Activated T-cell treated with anti-CD3 and anti-CD28 coated beads for 4 hours (primary cell): ENCODE measurements around the gene PBX4.
"Not testable (repeated sequence)": the region's sequence is repeated elsewhere in the genome, so short reads cannot be mapped to it uniquely, and the experiment has no call there.

Source experiments
- DNase-seq: peaks from one replicate; pipeline ENCODE4 v3.0.0-alpha.2; 2020

The PBX4 gene

DNA sequence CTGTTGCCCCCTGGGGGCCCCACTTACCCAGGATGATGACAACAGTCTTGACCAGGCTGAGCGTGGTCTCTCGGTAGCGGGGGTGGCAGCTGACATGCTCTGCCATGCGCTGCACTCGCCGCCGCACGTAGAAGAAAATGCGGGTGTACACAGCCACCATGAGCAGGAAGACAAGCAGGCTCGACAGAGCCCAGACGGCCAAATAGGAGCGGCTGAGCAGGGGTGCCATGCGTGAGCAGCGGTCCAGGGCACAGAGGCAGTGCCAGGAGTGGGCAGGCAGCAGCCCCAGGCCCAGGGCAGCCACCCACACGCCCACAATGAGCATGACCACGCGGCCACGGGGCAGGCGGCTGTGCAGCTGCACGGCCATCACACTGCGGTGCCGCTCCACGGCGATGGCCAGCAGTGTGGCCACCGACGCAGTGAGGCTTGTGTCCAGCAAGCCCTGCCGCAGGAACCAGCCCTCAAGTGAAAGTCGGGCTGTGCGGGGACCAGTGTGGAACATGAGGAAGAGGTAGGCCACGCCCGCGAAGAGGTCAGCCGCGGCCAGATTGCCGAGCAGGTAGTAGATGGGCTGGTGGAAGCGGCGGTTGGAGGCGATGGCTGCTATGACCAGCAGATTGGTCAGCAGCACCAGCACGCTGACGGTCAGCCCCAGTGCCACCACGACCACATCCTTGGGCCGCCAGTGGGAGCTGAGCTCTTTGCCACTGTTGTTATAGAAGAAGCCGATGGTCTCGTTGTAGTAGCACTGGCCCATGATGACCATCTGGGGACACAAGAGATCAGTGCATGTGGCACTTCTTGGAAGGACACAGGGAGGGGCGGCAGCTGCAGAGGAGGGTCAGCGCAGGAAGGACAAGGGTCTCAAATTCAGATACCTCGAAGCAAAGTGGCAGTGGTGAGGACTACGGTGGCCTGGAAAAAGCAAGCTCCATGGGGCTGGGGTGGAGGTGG lies 8.3 kb upstream of the PBX4 start:
- DNase-seq, result no peak

DNA sequence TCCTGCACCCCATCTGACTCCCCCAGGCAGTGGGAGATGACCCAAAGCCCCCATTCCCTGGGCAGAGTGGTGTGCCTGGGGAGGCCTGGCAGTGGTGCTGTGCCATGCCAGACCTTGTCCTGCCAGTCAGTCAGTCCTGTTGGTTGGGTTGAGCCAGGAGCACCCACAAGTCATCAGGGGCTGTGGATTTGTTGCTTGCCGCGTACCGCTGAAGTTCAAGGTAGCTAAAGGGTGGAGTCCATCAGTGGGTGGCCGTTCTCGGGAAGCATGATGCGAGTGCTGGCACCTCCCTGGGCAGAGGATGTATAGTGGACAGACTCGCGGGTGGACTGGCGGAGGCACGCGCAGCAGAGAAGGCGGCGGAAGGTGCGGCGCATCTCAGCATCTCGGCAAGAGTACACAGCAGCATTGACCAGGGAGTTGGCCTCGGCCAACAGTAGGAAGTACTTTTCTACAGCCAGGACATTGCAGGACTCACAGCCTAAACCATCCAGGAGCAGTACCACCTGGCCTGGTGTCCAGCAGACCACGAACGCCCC lies 5.6 kb upstream of the PBX4 start:
- no peak for DNase-seq

- DNase-seq, result no peak
Observed at GRCh38 chr19:19623383-19623782, 4.9 kb upstream of the PBX4 start.

GRCh38 chr19:19619849-19620210 lies 1.3 kb upstream of the PBX4 start:
- no peak for DNase-seq

- no peak for DNase-seq
Observed at GRCh38 chr19:19619181-19619848, 828 bp upstream of the PBX4 start.

GRCh38 chr19:19615086-19615485 lies 3.4 kb downstream of the PBX4 start:
- no peak for DNase-seq

GRCh38 chr19:19613506-19613905 lies 5.0 kb downstream of the PBX4 start:
- DNase-seq, result no peak

GRCh38 chr19:19610376-19611202 lies 7.9 kb downstream of the PBX4 start:
- DNase-seq, result no peak

- not testable (repeated sequence) for DNase-seq
Observed at GRCh38 chr19:19606686-19607085, 11.8 kb downstream of the PBX4 start.

GRCh38 chr19:19606021-19606420 lies 12.5 kb downstream of the PBX4 start:
- no peak for DNase-seq

DNA sequence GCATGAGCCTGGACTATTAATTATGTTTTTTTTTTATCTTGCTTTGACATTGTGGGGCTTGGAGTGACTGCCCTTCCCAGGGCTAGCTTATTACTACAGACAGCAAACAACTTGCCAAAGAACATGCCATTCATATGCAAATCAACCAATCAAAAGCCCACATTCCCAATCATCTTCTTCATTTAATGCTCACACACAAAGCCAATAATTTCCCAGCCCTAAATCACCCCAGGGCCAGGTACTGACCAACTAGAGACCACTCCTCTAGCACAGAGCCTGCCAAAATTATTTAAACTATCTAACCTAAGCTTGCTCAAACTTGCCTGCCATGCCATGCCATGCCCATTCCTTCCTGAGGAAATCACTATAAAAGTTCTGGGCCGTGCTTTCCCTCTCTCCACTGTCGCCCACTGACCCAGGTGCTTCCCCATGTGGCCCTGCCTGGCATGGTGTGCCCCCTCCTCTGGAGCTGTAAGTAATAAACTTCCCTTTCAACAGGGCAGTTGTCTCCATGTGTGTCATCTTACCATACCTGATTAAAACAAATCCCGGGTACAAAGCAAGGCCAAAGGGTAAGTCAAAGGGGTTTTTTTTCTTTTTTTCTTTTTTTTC lies 15.7 kb downstream of the PBX4 start:
- DNase-seq, result no peak

- DNase-seq, result no peak
Observed at GRCh38 chr19:19602136-19602712, 16.3 kb downstream of the PBX4 start.

GRCh38 chr19:19600793-19601330 lies 17.6 kb downstream of the PBX4 start:
- no peak for DNase-seq

- peak; percentile 39 for DNase-seq
Observed at GRCh38 chr19:19598728-19599451, 19.6 kb downstream of the PBX4 start.

DNA sequence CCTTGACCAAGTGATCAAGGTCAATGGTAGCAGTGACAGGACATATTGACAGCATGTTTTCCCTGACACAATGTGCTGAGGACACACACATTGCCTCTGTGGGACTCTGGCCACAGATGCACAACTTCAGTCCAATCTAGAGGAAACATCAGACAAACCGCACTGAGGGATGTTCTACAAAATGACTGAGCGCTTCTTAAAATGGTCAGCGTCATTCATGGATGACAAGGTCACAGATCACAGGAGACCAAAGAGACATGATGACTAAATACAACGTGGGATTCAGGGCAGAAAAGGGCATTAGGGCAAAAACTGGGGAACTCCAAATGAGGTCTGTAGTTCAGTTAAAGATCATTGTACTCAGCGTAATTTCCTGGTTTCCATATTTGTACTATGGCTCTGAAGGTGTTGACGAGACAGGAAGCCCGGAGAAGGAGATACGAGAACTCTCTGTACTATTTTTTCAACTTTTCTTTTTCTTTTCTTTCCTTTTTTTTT lies 20.6 kb downstream of the PBX4 start:
- DNase-seq, result peak; percentile 38

DNA sequence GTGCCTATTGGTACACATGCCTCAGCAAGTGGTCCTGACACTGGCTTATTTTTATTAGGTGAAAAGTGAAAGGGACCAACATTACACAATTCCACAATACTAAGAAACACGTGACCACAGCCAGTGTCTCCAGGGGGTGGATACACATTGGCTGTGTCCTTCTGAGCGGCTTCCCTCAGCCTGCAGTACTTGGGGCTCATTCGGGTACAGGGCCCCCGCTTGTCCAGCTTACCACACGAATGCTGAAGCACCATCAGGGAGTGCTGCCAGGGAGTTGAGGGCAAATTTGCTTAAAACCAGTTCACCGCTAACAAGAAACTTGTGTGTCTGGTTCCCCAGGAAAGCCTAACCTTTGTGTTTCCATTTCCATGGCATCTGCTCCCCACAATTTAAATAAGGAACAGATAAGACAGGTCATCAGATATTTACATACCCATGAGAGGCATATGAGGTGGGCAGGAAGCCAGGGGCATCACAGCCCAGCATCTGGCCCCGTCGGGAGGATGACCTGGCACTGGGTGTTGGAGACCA lies 23.3 kb downstream of the PBX4 start:
- DNase-seq, result no peak

DNA sequence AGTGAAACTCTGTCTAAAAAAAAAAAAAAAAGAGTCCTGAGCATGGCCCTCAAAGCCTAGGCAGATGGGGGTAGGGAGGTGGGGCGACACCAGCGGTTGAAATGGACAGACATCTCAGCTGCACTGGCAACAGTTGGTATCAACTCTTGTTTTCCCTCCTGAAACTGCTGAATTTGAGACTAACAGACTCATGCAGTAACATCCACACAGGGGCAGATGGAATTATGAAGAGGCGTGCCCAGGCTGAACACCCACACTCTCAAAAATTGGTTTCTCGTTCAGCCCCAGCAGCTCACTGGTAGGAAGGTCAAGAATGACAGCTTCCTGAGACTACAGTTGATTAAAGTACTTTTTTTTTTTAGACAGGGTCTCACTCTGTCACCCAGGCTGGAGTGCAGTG lies 24.1 kb downstream of the PBX4 start:
- no peak for DNase-seq

DNA sequence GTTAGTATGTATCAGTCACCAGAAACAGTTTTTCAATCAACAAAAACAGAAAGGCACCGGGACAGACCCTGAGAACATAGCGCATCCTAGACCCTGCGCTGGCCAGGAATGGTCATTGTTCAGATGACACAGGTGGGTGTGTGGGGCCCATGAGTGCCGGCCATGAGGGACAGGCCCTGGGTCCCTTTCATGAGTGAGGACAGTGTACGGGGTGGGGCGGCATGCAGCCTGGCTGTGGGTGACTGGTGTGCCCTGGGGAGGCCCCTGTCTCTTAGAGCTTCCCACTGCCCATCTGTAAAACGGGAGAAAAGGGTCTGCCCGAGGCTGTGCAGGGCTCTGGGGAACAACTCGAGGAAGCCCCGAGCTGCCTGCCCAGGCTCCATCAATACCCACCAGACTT lies 25.8 kb downstream of the PBX4 start:
- no peak for DNase-seq

DNA sequence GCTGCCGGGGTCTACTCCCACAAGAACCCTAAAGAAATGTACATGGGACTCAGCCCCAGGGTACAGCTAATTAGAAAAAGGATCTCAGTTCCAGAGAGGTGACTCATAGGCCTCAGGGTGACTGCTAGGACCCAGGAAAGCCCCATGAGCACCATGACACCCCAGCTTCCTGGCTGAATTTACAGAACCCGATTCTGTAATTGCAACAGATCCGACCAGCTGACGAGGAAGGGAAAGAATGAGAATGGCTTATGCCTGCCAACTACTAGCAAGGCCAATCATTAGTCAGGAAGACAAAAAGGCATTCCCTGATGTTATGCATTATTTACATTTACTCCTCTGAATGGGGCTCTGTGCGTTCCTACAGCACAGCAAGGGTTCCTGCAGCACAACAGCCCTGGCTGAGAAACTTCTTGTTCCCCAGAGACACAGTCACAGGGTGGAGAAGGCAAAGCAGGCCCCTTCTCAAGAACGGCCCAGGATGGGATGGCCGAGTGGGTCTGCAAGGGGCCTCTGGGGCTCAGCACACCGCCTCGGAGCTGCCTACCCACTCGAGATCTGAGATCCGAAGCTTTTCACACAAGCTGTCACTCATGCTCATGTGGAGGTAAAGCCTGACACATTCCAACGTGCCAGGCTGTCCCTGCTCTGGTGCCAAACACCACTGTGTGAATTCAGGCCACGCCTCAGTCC lies 27.2 kb downstream of the PBX4 start:
- DNase-seq, result peak; percentile 51

DNA sequence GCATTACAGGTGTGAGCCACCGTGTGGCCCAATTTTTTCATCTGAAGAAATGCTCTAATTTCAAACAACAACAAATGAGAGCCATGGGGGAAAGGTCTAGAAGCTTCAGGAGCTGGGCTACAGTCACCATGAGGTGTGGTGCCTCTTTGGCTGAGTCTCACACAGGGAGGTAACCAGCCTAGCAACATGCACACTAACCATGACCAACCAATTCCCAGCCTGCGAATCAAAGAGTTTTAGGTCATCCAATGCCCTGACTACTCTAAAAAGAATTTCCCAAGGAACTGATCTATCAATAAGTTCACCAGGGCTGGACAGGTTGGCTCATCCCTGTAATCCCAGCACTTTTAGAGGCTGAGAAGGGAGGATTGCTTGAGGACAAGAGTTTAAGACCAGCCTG lies 29.9 kb downstream of the PBX4 start:
- no peak for DNase-seq
